Pancreas (tissue), 10 donors: ENCODE measurements around the gene SCN9A. TPM values are rescaled to one million over a fixed set of nuclear protein-coding genes. Genes with fewer than 3 reads are reported as not detected.

ENCODE experiments used
- ATAC-seq, 4 donors: fragments of 200-7000 bp; cut with Tn5 transposase; one replicate each; pipeline versions ENCODE4 v1.8.0 to v1.9.1; 2020; ENCODE audit warnings: mild to moderate bottlenecking in 4 of 4, moderate library complexity in 4 of 4
- DNase-seq, 6 donors: peaks; one replicate each; pipeline ENCODE4 v3.0.0-alpha.2; 2020
- FAIRE-seq: peaks from 2 replicates; lab custom pipeline; 2012; peaks lifted over from hg19 to GRCh38; lab: Jason Lieb, UNC
- H3K27ac ChIP-seq, 4 donors: fragments of 200-600 bp; sonication (generic); 1 replicate in 3 of 4; 2 replicates in 1 of 4; pipeline versions ENCODE4 v1.5.0 to v1.8.0; 2020
- H3K27me3 ChIP-seq, 4 donors: fragments of 200-600 bp; one replicate each; pipeline ENCODE4 v1.8.0; 2021
- H3K36me3 ChIP-seq, 3 donors: fragments of 200-600 bp; sonication (generic) in 1 of 3; one replicate each; pipeline versions ENCODE4 v1.5.0 to v1.8.0; 2020 to 2021
- H3K4me1 ChIP-seq, 3 donors: fragments of 200-600 bp; one replicate each; pipeline ENCODE4 v1.8.0; 2021
- H3K4me3 ChIP-seq, 4 donors: fragments of 200-600 bp; sonication (generic) in 2 of 4; one replicate each; pipeline versions ENCODE4 v1.5.0 to v1.8.0; 2020 to 2021
- H3K9me3 ChIP-seq, 4 donors: fragments of 200-600 bp; one replicate each; pipeline ENCODE4 v1.8.0; 2021
- CTCF ChIP-seq, 4 donors: fragments of 200-600 bp; sonication (generic) in 3 of 4; IDR thresholded peaks; one replicate each; pipeline versions ENCODE4 v1.5.0 to v1.8.0; 2021; ENCODE audit warnings: antibody characterized with exemption in 4 of 4
- WGBS, 2 donors: extraction: QIAGEN DNeasy Blood & Tissue Kit; methylation state at CpG; one replicate each; pipeline ENCODE4 v1.1.7; 2013; 5-methylcytosine and 5-hydroxymethylcytosine counted together
- intact Hi-C, 3 donors: fragments of 100-400 bp; cut with DNase I; formaldehyde crosslinking; loops; one replicate each; pipeline versions ENCODE4 v1.11.1 to v1.14.2; 2022
- polyA plus RNA-seq, 2 donors: library from polyadenylated mRNA; stranded (reverse); fragments of 200-250 nt; gene quantifications; one replicate each; pipeline ENCODE4 v1.2.3, GENCODE V29; 2013
- total RNA-seq, 6 donors: library from RNA; stranded (reverse); fragmentation: NEBNext Ultra II Directional in 4 of 6; extraction: Animal tissue kit (Norgen Biotek cat#: 25700) in 4 of 6; gene quantifications; one replicate each; pipeline versions ENCODE4 v1.2.1 to v1.2.4, GENCODE V29; 2021 to 2023
- donor health status: healthy with polysubstance abuse.
- donor health status: DM: no; HTN: no; CAD: no; lungs with moderate emphysema.
- donor health status: DM: no; HTN: no; CAD: no.
- donor health status: control.
- donor health status: control.
- donor health status: Bipolar disorder and iron deficiency.
- donor health status: DM: yes; HTN: yes; CAD: no.
- donor health status: DM: no; HTN: no; CAD: no.
- donor health status: DM: no; HTN: no; CAD: no.
- donor health status: DM: yes; HTN: yes; CAD: no.

SCN9A gene
- total and polyA plus RNA-seq, 8 donors: 1.6 to 20.5 (median 3.1) TPM

DNA sequence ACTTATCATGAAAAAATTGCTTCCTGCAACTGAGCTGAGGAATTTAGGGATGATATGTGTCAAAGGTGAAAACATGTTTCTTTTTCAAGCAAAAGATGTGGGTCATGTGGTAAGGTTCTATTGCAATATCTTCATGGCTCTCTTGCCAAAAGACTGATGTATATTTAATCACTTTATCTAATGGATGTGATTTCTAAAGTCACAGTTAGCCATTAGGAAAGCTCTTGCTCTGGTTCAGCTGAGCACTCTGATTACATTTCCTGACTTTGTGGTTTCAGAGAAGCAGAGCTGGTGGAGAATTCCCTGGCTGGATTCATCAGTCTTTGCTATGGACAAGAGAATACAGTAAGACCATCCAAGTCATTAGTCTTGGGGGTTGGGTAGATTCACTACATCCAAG, 24.4 kb downstream of the SCN9A start:
- H3K27me3 ChIP-seq: no peaks in the 10 kb centered on the region
- H3K4me1 ChIP-seq: no peaks in the 10 kb centered on the region
- no peaks in the 10 kb centered on the region for H3K36me3 ChIP-seq
- DNase-seq: no peak
- H3K9me3 ChIP-seq: no peaks in the 10 kb centered on the region
- H3K4me3 ChIP-seq: no peak overlapping the region
- no peak for ATAC-seq
- no peak overlapping the region for H3K27ac ChIP-seq
- TF ChIP-seq CTCF (IDR thresholded peaks at IDR 0.05): no peak
- FAIRE-seq: no peak
- intact Hi-C loops: no loop called here

DNA sequence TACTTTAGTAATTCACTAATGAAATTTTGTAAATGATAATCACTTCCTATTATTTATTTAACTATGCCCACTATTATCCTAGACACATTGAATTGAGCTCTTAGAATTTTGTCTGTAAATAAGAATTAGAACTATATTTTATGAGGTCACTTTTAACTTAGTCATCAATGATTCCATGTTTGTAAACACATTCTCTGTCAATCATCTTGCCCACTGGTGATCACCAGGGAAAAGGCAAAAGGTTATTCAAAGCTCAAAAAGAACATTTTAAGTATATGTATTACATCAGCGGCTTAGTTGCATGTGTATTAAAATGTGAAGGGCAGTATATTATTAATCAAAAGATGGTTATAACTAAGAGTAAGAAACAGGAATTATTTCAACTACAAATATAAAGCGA, 25.2 kb downstream of the SCN9A start:
- intact Hi-C loops: no loop called here
- Histone ChIP-seq H3K4me3 (no peak overlapping the region), H3K27ac (no peak overlapping the region), H3K9me3 (no peaks in the 10 kb centered on the region), H3K27me3 (no peaks in the 10 kb centered on the region), H3K4me1 (no peaks in the 10 kb centered on the region), H3K36me3 (no peaks in the 10 kb centered on the region)
- no peak for TF ChIP-seq CTCF (IDR thresholded peaks at IDR 0.05)
- FAIRE-seq: no peak
- ATAC-seq: no peak
- DNase-seq: no peak
- 96 to 98% methylated on average over 2 of the region's 2 CpGs for WGBS, 2 donors

DNA sequence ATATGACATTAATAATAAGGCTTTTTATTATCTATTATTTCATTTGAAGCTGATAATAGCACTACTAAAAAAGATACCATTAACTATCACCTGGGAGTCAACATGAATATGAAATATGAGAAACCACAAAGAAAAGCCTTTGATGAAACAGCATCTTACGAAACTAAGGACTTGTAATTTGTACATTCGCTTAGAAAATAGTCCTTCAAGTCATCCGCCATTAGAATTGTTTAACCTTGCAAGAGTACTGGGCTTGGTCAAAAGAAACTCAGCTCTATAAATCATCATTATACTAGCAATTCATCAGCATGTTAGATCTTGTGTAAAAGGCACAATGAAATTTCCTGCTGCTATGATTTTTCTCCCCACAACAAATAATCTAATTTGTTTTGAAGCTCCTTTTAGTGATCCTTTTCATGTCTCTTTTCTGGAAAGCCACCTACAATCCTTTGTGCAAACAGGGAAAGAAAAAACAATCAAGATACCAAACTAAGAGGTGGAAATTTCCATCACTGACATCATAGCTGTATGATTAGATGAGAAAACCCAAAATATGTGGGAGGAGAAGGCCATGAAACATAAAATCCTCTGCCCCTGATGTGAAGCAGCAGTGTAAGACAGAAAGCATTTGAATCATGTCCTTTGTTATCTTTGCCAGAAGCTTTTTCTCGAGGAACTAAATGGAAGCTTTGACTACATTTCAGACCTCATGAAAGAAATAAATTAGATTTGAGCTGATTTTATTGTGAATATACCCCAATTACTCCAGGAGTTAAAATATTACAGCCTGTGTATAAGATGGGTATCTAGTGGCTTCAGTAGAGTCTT, 31.2 kb downstream of the SCN9A start:
- no peak for TF ChIP-seq CTCF (IDR thresholded peaks at IDR 0.05)
- no peak for FAIRE-seq
- Histone ChIP-seq H3K27ac (no peak overlapping the region), H3K4me1 (no peaks in the 10 kb centered on the region), H3K4me3 (no peak overlapping the region), H3K36me3 (no peaks in the 10 kb centered on the region), H3K27me3 (no peaks in the 10 kb centered on the region), H3K9me3 (no peaks in the 10 kb centered on the region)
- ATAC-seq: no peak
- DNase-seq: no peak
- intact Hi-C loops: no loop called here
- whole genome bisulfite sequencing, 2 donors: 82 to 86% methylated on average over 4 of the region's 4 CpGs

GRCh38 chr2:166343467-166343866, 32.3 kb downstream of the SCN9A start:
- Histone ChIP-seq H3K4me3 (no peak overlapping the region), H3K9me3 (no peaks in the 10 kb centered on the region), H3K27me3 (no peaks in the 10 kb centered on the region), H3K36me3 (no peaks in the 10 kb centered on the region), H3K4me1 (peaks cover 0 to 4% (median 0%) of the 10 kb centered on the region in 3 donors), H3K27ac (no peak overlapping the region)
- intact Hi-C loops: no loop called here
- FAIRE-seq: no peak
- TF ChIP-seq CTCF (IDR thresholded peaks at IDR 0.05): no peak
- DNase-seq: no peak
- 68 to 74% methylated on average over 2 of the region's 2 CpGs for WGBS, 2 donors
- no peak for ATAC-seq

- intact Hi-C loops: no loop called here
- Histone ChIP-seq H3K27ac (no peak overlapping the region), H3K4me1 (peaks cover 0 to 4% (median 0%) of the 10 kb centered on the region in 3 donors), H3K9me3 (no peaks in the 10 kb centered on the region), H3K4me3 (no peak overlapping the region), H3K27me3 (no peaks in the 10 kb centered on the region), H3K36me3 (no peaks in the 10 kb centered on the region)
- whole genome bisulfite sequencing, 2 donors: 60 to 73% methylated on average over 1 of the region's 1 CpG
- TF ChIP-seq CTCF (IDR thresholded peaks at IDR 0.05): no peak
- ATAC-seq: no peak
- DNase-seq: no peak
- no peak for FAIRE-seq
Observed at GRCh38 chr2:166341426-166341825, 34.3 kb downstream of the SCN9A start.
